Naive thymus-derived CD4-positive, alpha-beta T cell (primary cell): ENCODE results near the gene EMP1. TPM values are rescaled to one million over a fixed set of nuclear protein-coding genes. Genes with fewer than 3 reads are reported as not detected.

Source experiments
- ATAC-seq: fragments of 150-1000 bp; cut with Tn5 transposase; 2 replicates; pipeline ENCODE4 v1.10.0; 2021; ENCODE audit warnings: mild to moderate bottlenecking, moderate library complexity
- CTCF ChIA-PET: fragments of 350-600 bp; sonication (Branson Sonifier 250); formaldehyde crosslinking; loops from one replicate; lab custom pipeline; 2021; ENCODE audit warnings: antibody characterized with exemption; lab: Charles Lee
- POLR2A ChIA-PET: fragments of 350-600 bp; sonication (Branson Sonifier 250); formaldehyde crosslinking; loops from one replicate; lab custom pipeline; 2021; ENCODE audit warnings: antibody characterized with exemption, inconsistent platforms; lab: Charles Lee
- DNase-seq, 9 donors: peaks; one replicate each; pipeline versions ENCODE4 v3.0.0 to v3.0.0-alpha.2; 2020 to 2022; ENCODE audit warnings: mixed read lengths in 1 of 9
- H3K27ac ChIP-seq: one replicate; pipeline ENCODE4 v1.7.0; 2013; ENCODE audit warnings: mild to moderate bottlenecking, low read depth, low read length, moderate library complexity
- H3K27me3 ChIP-seq, 2 donors: one replicate each; pipeline ENCODE4 v1.7.0; 2013; ENCODE audit warnings: low read length in 2 of 2, mild to moderate bottlenecking in 2 of 2, moderate library complexity in 2 of 2; ENCODE audit not compliant: control insufficient read depth in 2 of 2, insufficient read depth in 2 of 2
- H3K36me3 ChIP-seq, 3 experiments: 1 replicate in 2 of 3; 2 replicates in 1 of 3; pipeline ENCODE4 v1.7.0; 2013; ENCODE audit warnings: low read length in 3 of 3, mild to moderate bottlenecking in 3 of 3, moderate library complexity in 1 of 3; ENCODE audit not compliant: insufficient read depth in 3 of 3, control insufficient read depth in 2 of 3
- H3K4me1 ChIP-seq, 2 donors: one replicate each; pipeline ENCODE4 v1.7.0; 2013; ENCODE audit warnings: low read length in 2 of 2, mild to moderate bottlenecking in 2 of 2, moderate library complexity in 1 of 2; ENCODE audit not compliant: control insufficient read depth in 2 of 2, insufficient read depth in 2 of 2
- H3K4me3 ChIP-seq: 2 replicates; pipeline ENCODE4 v1.7.0; 2013; ENCODE audit warnings: mild to moderate bottlenecking, low read length
- H3K9me3 ChIP-seq, 3 experiments: 1 replicate in 2 of 3; 2 replicates in 1 of 3; pipeline ENCODE4 v1.7.0; 2013; ENCODE audit warnings: low read length in 3 of 3; ENCODE audit not compliant: control insufficient read depth in 2 of 3
- H3K27ac Mint-ChIP-seq, 9 donors: one replicate each; pipeline ENCODE4 v1.8.0; 2020 to 2022; ENCODE audit warnings: mixed read lengths in 9 of 9, mild to moderate bottlenecking in 8 of 9, moderate library complexity in 5 of 9, inconsistent platforms in 2 of 9
- H3K27me3 Mint-ChIP-seq, 5 donors: one replicate each; pipeline ENCODE4 v1.8.0; 2021 to 2022; ENCODE audit warnings: mixed read lengths in 5 of 5, mild to moderate bottlenecking in 1 of 5
- H3K36me3 Mint-ChIP-seq, 5 donors: one replicate each; pipeline ENCODE4 v1.8.0; 2020 to 2022; ENCODE audit warnings: mixed read lengths in 5 of 5, mild to moderate bottlenecking in 3 of 5, inconsistent platforms in 1 of 5
- H3K4me1 Mint-ChIP-seq, 7 donors: one replicate each; pipeline ENCODE4 v1.8.0; 2020 to 2022; ENCODE audit warnings: mixed read lengths in 7 of 7, mild to moderate bottlenecking in 3 of 7, inconsistent platforms in 1 of 7
- H3K4me3 Mint-ChIP-seq, 10 donors: one replicate each; pipeline ENCODE4 v1.8.0; 2020 to 2022; ENCODE audit warnings: mild to moderate bottlenecking in 10 of 10, mixed read lengths in 10 of 10, moderate library complexity in 6 of 10, inconsistent platforms in 2 of 10
- H3K9me3 Mint-ChIP-seq, 11 donors: one replicate each; pipeline ENCODE4 v1.8.0; 2020 to 2022; ENCODE audit warnings: mixed read lengths in 11 of 11, mild to moderate bottlenecking in 4 of 11, inconsistent platforms in 1 of 11, moderate library complexity in 1 of 11
- intact Hi-C, 2 donors: fragments of 100-400 bp; cut with micrococcal nuclease; formaldehyde crosslinking; loops; one replicate each; pipeline ENCODE4 v1.15.1; 2023
- polyA plus RNA-seq, 2 donors: library from polyadenylated mRNA; unstranded; fragments of 300-500 nt; fragmentation: Illumina TruSeq; gene quantifications; one replicate each; pipeline ENCODE4 v1.2.3, GENCODE V29; 2021
- total RNA-seq, 6 experiments: library from RNA in 5 of 6; stranded (reverse) in 5 of 6; gene quantifications; 1 replicate in 5 of 6; 2 replicates in 1 of 6; pipeline ENCODE4 v1.2.3 and lab custom pipeline; 2021 to 2026

EMP1 gene
- 10 to 100 TPM in 2 of 5 experiments, 1 to 10 TPM in 3; 3.4 to 40.1 (median 4.4) TPM for total RNA-seq
- polyA plus RNA-seq = under 1 TPM in 1 of 2 donors, not detected in 1; 0.37 TPM
- total RNA-seq (lab: John Stamatoyannopoulos, UW) = 16.8 reads per million, percentile 46 among the genes with 10 or more reads in this experiment

GRCh38 chr12:13196130-13196921 lies at the start of gene EMP1:
Gene EMP1, plus strand, starts transcription at chr12:13196726. Its CDS starts 14,785 bp downstream, at chr12:13211511.
- Histone ChIP-seq H3K4me1 (peaks cover 8 to 11% of the 10 kb centered on the region in 2 donors), H3K9me3 (no peaks in the 10 kb centered on the region), H3K36me3 (no peaks in the 10 kb centered on the region), H3K4me3 (peak within 1 kb of the TSS; percentile 18), H3K27ac (peak within 1 kb of the TSS; percentile 34), H3K27me3 (no peaks in the 10 kb centered on the region)
- ATAC-seq (peak; percentile 89), DNase-seq (peak in 8 of 9 donors; percentile 34 to 78 (median 56))
- ChIA-PET CTCF (interaction anchor here (0.6 to 1.2 kb wide), 2 partner anchors 15 to 1436 kb away, joined by 3 read pairs; no protein-coding TSS in a partner anchor), POLR2A (interaction anchor here (1.2 kb wide), 1 partner anchor 17 kb away, joined by 3 read pairs; no protein-coding TSS in a partner anchor)
- Mint-ChIP-seq H3K9me3 (no peaks in the 10 kb centered on the region), H3K27me3 (peaks cover 0 to 42% (median 4%) of the 10 kb centered on the region in 5 donors), H3K36me3 (no peaks in the 10 kb centered on the region), H3K4me3 (peak within 1 kb of the TSS; percentile 69 to 91 (median 82)), H3K27ac (peak within 1 kb of the TSS; percentile 36 to 92 (median 78)), H3K4me1 (peaks cover 19 to 41% (median 22%) of the 10 kb centered on the region in 7 donors)
- intact Hi-C loops = loop anchor here (1.0 kb wide), 4 partner anchors 17 to 196 kb away; partner anchors contain the start of gene HEBP1 (in 1 of the 2)

GRCh38 chr12:13147688-13148484 lies 48.6 kb upstream of the EMP1 start:
- Histone ChIP-seq H3K27ac (no peak overlapping the region), H3K27me3 (no peaks in the 10 kb centered on the region), H3K4me3 (no peak overlapping the region), H3K9me3 (no peaks in the 10 kb centered on the region), H3K36me3 (no peaks in the 10 kb centered on the region), H3K4me1 (peaks cover 6 to 14% of the 10 kb centered on the region in 2 donors)
- intact Hi-C loops = no loop called here
- Mint-ChIP-seq H3K36me3 (no peaks in the 10 kb centered on the region), H3K27ac (no peak overlapping the region), H3K27me3 (peaks cover 0 to 19% (median 0%) of the 10 kb centered on the region in 5 donors), H3K9me3 (peaks cover 0 to 4% (median 0%) of the 10 kb centered on the region in 11 donors), H3K4me1 (peaks cover 17 to 32% (median 22%) of the 10 kb centered on the region in 7 donors), H3K4me3 (no peak overlapping the region)
- POLR2A ChIA-PET = interaction anchor here (0.6 kb wide), 1 partner anchor 25 kb away, joined by 3 read pairs; no protein-coding TSS in a partner anchor
- DNase-seq = no peak
- ATAC-seq = no peak
- CTCF ChIA-PET = no interaction called here

- Mint-ChIP-seq H3K27me3 (peaks cover 0 to 21% (median 0%) of the 10 kb centered on the region in 5 donors), H3K9me3 (peaks cover 0 to 4% (median 0%) of the 10 kb centered on the region in 11 donors), H3K4me3 (no peak overlapping the region), H3K4me1 (peaks cover 17 to 26% (median 20%) of the 10 kb centered on the region in 7 donors), H3K27ac (no peak overlapping the region), H3K36me3 (no peaks in the 10 kb centered on the region)
- no peaks in the 10 kb centered on the region for H3K36me3 ChIP-seq
- ChIA-PET POLR2A (interaction anchor here (0.6 kb wide), 1 partner anchor 25 kb away, joined by 3 read pairs; no protein-coding TSS in a partner anchor), CTCF (no interaction called here)
- H3K9me3 ChIP-seq = no peaks in the 10 kb centered on the region
- intact Hi-C loops = no loop called here
- DNase-seq (no peak), ATAC-seq (no peak)
- H3K4me3 ChIP-seq = no peak overlapping the region
- H3K27me3 ChIP-seq = no peaks in the 10 kb centered on the region
- no peak overlapping the region for H3K27ac ChIP-seq
- peaks cover 6 to 14% of the 10 kb centered on the region in 2 donors for H3K4me1 ChIP-seq
Observed at GRCh38 chr12:13148485-13148847, 48.1 kb upstream of the EMP1 start.

- intact Hi-C loops = no loop called here
- CTCF ChIA-PET = no interaction called here
- no peak for DNase-seq
Observed at GRCh38 chr12:13149411-13149810, 47.1 kb upstream of the EMP1 start.

GRCh38 chr12:13152281-13152680 lies 44.2 kb upstream of the EMP1 start:
- ChIA-PET CTCF (no interaction called here), POLR2A (no interaction called here)
- no peak overlapping the region for H3K4me3 Mint-ChIP-seq
- no peak for ATAC-seq
- Histone ChIP-seq H3K27me3 (no peaks in the 10 kb centered on the region), H3K4me1 (no peaks in the 10 kb centered on the region), H3K27ac (no peak overlapping the region), H3K4me3 (no peak overlapping the region), H3K9me3 (no peaks in the 10 kb centered on the region), H3K36me3 (no peaks in the 10 kb centered on the region)
- intact Hi-C loops = no loop called here
- no peak for DNase-seq
- no peaks in the 10 kb centered on the region for H3K36me3 Mint-ChIP-seq
- H3K27me3 Mint-ChIP-seq = peaks cover 0 to 36% (median 0%) of the 10 kb centered on the region in 5 donors
- peaks cover 0 to 4% (median 0%) of the 10 kb centered on the region in 11 donors for H3K9me3 Mint-ChIP-seq
- peaks cover 0 to 2% (median 0%) of the 10 kb centered on the region in 7 donors for H3K4me1 Mint-ChIP-seq
- H3K27ac Mint-ChIP-seq = no peak overlapping the region

More at GRCh38 chr12:13149411-13149810, 47.1 kb upstream of the EMP1 start:
- H3K27me3 ChIP-seq = no peaks in the 10 kb centered on the region
- Mint-ChIP-seq H3K27ac (no peak overlapping the region), H3K27me3 (peaks cover 0 to 24% (median 0%) of the 10 kb centered on the region in 5 donors), H3K9me3 (peaks cover 0 to 4% (median 0%) of the 10 kb centered on the region in 11 donors), H3K36me3 (no peaks in the 10 kb centered on the region), H3K4me1 (peaks cover 9 to 17% (median 11%) of the 10 kb centered on the region in 7 donors), H3K4me3 (no peak overlapping the region)
- no peaks in the 10 kb centered on the region for H3K36me3 ChIP-seq
- no peak overlapping the region for H3K4me3 ChIP-seq
- peaks cover 0 to 8% of the 10 kb centered on the region in 2 donors for H3K4me1 ChIP-seq
- no peak for ATAC-seq
- POLR2A ChIA-PET = no interaction called here
- no peak overlapping the region for H3K27ac ChIP-seq
- H3K9me3 ChIP-seq = no peaks in the 10 kb centered on the region

GRCh38 chr12:13152756-13153155 lies 43.8 kb upstream of the EMP1 start:
- no peaks in the 10 kb centered on the region for H3K36me3 Mint-ChIP-seq
- CTCF ChIA-PET = no interaction called here
- Histone ChIP-seq H3K27me3 (no peaks in the 10 kb centered on the region), H3K9me3 (no peaks in the 10 kb centered on the region), H3K4me3 (no peak overlapping the region), H3K27ac (no peak overlapping the region), H3K36me3 (no peaks in the 10 kb centered on the region), H3K4me1 (no peaks in the 10 kb centered on the region)
- H3K27ac Mint-ChIP-seq = no peak overlapping the region
- ATAC-seq (no peak), DNase-seq (no peak)
- H3K4me1 Mint-ChIP-seq = peaks cover 0 to 2% (median 0%) of the 10 kb centered on the region in 7 donors
- no peak overlapping the region for H3K4me3 Mint-ChIP-seq
- H3K9me3 Mint-ChIP-seq = peaks cover 0 to 4% (median 0%) of the 10 kb centered on the region in 11 donors
- intact Hi-C loops = no loop called here
- POLR2A ChIA-PET = no interaction called here
- H3K27me3 Mint-ChIP-seq = peaks cover 0 to 38% (median 0%) of the 10 kb centered on the region in 5 donors
